H1 (cell line): Measurements from ENCODE around the gene KCNC4.

Source experiments
- HDAC2 ChIP-seq, 2 experiments: fragments of 300-600 bp in 1 of 2; sonication (generic) in 1 of 2; IDR thresholded peaks; 2 replicates each; pipeline ENCODE4 v1.6.1; 2011 to 2012; ENCODE audit warnings: low read depth in 2 of 2, low read length in 2 of 2, mild to moderate bottlenecking in 2 of 2, moderate library complexity in 2 of 2, borderline replicate concordance in 1 of 2, inconsistent platforms in 1 of 2
- JUND ChIP-seq: IDR thresholded peaks from 2 replicates; pipeline ENCODE4 v1.6.1; 2011; ENCODE audit warnings: mild to moderate bottlenecking, improper control_type of control experiment, low read length
- MAX ChIP-seq: IDR thresholded peaks from 2 replicates; pipeline ENCODE4 v1.6.1; 2012; ENCODE audit warnings: inconsistent platforms
- POLR2A ChIP-seq, 2 experiments: IDR thresholded peaks; 1 replicate in 1 of 2; 2 replicates in 1 of 2; pipeline ENCODE4 v1.6.1; 2011; ENCODE audit warnings: low read depth in 2 of 2, low read length in 2 of 2, mild to moderate bottlenecking in 2 of 2; ENCODE audit errors: control extremely low read depth in 1 of 2
- POLR2AphosphoS5 ChIP-seq: IDR thresholded peaks from 2 replicates; pipeline ENCODE4 v1.6.1; 2011; ENCODE audit warnings: low read depth, low read length

DNA sequence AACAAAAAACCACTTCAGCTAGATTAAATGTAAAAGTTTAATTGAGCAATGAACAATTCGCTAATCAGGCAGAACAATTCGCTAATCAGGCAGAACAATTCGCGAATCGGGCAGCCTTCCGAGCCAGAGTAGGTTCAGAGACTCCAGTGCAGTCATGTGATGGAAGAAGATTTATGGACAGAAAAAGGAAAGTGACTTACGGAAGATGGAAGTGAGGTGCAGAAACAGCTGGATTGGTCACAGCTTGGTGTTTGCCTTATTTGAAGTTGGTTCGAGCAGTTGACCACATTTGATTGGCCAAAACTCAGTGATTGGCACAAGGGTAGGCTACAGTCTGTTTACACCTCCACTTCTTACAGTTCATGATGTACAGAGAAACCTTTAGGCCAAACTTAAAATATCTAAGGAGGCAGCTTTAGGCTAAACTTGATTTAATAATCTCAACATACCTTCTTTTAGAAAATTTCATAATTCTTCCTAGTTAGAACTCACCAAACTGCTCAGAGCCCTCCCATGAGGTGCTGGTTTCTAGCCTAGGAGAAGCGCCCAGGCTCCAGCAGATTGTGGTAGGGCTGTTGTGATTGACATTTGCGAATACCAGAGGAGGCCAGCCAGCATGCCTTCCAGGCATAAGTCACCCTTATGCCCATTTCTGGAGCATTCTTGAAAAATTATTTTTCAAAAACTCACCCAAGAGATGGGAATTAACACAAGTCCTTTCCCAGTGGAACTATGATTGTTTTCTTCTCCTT lies 22.8 kb upstream of the KCNC4 start:
- no peak for TF ChIP-seq JUND
- TF ChIP-seq POLR2AphosphoS5 = no peak
- no peak for TF ChIP-seq MAX
- no peak for TF ChIP-seq HDAC2 (IDR thresholded peaks at IDR 0.05; ENCODE audit: borderline replicate concordance in 1 of 2, low read depth in 2 of 2, low read length in 2 of 2)
- no peak for TF ChIP-seq POLR2A (IDR thresholded peaks at IDR 0.05; ENCODE audit: control extremely low read depth in 1 of 2, low read depth in 2 of 2, low read length in 2 of 2)
